Peyer's patch (tissue), 4 donors: ENCODE results near the gene ACTL6B.

Source experiments
- POLR2A ChIP-seq, 2 donors: fragments of 450-650 bp; IDR thresholded peaks; one replicate each; pipeline ENCODE4 v1.5.1; 2017; ENCODE audit warnings: antibody characterized with exemption in 2 of 2, mild to moderate bottlenecking in 2 of 2, moderate library complexity in 2 of 2
- TF ChIP-seq, protein P1 (sequence below), 6 experiments: fragments of 450-650 bp in 4 of 6; fragments of 200-600 bp in 2 of 6; sonication (generic) in 1 of 6; IDR thresholded peaks; one replicate each; pipeline ENCODE4 v1.5.1; 2017 to 2019; ENCODE audit warnings: antibody characterized with exemption in 6 of 6, mild to moderate bottlenecking in 3 of 6, moderate library complexity in 1 of 6

DNA sequence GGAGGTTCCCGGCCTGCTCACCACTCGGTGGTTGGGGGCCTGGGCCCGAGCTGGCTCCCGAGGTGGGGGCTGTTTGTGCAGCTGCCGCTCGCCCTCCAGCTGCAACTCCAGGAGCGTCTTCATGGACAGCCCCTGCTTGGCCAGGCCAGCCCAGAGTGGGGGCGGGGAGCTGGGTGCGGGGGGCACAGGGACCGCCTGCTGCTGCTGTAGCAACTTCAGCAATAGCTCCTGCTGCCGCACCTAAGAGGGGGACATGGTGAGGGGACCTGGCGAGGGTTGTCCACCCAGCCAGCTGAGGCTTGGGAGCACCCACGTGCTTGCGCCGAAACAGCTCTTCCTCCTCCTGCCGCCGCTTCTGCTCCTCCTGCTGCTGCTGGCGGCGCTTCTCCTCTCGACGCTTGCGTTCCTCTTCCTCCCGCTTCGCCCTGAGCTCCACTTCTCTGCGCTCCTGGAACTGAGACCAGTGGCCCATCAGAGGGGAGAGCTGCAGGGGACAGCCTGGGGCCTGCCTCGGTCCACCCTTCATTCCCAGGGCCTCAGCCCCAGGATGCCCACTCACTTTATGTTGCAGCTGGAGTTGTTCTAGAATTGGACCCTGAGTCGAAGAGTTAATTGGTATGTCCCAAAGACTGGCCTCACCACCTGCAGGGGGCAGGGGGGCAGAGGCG lies 26.9 kb upstream of the ACTL6B start:
- no peak for TF ChIP-seq POLR2A (IDR thresholded peaks at IDR 0.05)
- TF ChIP-seq, protein P1, sequence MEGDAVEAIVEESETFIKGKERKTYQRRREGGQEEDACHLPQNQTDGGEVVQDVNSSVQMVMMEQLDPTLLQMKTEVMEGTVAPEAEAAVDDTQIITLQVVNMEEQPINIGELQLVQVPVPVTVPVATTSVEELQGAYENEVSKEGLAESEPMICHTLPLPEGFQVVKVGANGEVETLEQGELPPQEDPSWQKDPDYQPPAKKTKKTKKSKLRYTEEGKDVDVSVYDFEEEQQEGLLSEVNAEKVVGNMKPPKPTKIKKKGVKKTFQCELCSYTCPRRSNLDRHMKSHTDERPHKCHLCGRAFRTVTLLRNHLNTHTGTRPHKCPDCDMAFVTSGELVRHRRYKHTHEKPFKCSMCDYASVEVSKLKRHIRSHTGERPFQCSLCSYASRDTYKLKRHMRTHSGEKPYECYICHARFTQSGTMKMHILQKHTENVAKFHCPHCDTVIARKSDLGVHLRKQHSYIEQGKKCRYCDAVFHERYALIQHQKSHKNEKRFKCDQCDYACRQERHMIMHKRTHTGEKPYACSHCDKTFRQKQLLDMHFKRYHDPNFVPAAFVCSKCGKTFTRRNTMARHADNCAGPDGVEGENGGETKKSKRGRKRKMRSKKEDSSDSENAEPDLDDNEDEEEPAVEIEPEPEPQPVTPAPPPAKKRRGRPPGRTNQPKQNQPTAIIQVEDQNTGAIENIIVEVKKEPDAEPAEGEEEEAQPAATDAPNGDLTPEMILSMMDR (IDR thresholded peaks at IDR 0.05), result no peak
